ENCODE measurements around the gene LNX1. TPM values are rescaled to one million over a fixed set of nuclear protein-coding genes. Genes with fewer than 3 reads are reported as not detected.

The LNX1 gene
- total RNA-seq, 1 donor from 2014 or later: 35.3 TPM

DNA sequence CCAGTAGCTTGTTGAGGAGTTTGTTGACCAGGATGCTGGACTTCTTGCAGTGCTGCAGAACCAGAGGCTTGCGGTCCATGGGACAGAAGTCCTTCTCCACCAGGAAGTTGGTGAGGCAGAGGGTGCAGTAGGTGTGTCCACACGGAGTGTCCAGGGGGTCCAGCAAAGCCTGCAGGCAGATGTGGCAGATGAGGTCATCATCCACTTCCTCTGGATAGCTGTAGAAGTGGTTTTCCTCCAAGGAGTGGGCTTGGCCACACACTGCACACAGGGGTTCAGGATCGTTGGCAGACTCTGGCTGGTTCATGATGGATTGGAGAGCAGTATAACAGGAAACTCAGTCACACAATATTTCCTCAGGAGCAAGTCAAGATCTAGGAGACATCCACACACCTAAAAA is 17.6 kb downstream of the LNX1 start:
- DNase-seq (ENCODE audit: low read depth): no peak

DNA sequence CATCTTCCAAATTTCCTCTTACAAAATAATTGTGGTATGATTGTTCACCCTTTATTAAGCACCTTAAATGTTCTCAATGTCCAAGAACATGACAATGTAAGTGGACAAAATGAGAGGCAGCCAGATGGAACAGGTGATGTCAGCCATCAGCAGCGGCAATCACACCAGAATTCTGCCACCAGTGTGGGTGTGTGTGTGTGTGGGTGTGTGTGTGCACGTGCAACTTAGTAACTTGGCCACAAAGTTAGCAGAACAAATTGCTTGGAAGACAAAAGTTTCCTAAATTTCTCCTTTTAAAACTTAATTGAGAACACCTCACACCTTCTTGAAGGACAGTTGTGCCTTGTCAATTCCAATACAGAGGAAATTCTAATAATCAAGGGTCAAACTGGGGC is 18.7 kb downstream of the LNX1 start:
- no peak for DNase-seq (ENCODE audit: low read depth)

DNA sequence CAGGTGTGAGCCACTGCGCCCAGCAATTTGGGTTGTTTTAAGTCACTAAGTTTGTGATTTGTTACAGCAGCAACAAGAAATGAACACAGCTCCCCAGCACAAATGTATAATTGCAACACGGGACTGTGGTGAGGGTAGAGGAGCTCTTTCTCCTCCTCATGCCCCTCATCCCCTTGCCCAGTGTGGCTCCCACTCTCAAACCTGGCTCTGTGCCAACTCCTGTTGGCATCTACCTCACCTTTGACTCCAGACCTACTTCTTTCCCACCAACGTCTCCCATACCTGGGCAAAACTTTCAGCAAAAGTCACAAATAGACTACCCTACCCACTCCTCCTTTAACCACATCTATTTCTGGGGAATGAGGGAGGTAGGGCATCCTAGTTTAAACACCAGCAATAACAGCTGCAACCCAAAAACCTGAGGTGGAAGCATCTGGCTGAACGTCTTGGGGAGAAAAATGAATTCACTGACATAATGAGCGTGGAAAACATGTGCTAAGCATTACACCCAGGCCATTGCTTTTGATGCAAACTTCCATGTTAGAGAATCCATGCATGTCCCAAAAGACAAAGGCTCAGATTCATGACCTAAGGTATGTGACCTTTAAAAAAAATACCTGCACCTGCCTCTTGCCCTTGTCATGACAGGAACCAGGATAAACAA is 19.2 kb downstream of the LNX1 start:
- no peak for DNase-seq (ENCODE audit: low read depth)

DNA sequence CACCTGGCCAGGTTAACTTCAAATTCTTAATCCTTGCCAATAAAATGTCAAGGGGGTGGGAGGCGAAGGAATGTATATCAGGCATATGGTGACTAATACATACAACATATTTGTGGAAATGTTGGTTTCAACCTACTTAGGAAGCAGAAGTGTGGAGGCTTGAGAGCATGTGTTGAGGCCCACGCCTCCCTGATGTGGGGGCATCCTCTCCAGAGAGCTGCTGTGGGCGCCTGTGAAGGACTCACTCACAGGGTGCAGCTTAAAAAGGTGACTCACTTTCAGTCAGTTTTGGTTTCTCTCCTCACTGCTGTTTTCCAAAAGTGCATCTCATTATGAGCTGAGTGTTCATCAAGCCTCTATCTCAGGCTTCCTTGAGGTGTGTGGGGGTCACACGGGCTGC is 27.5 kb downstream of the LNX1 start:
- no peak for DNase-seq (ENCODE audit: low read depth)

DNA sequence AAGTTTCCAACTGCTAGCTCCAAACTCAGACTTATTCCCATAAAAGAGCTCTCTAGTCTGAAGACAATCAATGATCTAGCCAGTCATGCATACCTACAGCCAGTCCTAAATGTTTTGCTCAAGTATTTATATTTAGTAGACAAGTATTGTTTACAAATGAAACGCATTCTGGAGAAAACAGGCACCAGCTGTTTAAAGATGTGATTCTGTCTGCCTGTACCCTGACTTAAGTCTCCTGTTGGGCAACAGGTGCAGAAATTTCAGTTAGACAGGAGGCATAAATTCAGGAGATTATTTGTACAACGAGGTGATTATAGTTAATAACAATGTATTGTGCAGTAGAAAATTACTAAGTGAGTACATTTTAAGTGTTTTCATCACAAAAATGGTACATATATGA is 28.9 kb downstream of the LNX1 start:
- no peak for DNase-seq (ENCODE audit: low read depth)

DNA sequence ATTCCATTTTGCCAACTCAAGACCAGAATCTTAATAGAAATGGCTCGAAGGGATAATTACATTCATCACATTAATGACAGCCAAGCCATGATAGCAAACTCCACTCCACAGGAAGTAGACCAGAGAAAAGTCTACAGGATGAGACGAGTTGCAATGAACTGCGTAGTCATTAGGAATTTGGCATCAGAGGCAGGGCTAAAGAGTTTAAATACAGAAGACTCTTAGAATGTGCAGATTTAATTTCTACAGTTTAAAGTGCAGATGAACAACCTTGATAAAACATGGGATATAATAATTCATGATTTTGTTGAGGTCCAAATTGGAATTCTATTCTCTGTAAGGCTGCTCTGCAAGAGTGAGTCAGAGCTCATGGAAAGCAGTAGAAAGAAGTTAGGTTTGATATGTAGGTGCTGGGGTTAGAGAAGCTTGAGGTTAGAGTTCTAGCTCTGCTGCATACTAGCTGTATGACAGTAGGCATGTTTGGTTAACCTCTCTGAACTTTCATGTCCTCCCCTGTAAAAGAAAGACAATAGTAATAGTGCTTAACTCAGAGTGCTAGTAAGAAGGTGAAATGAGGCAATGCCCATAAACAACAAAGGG is 32.2 kb downstream of the LNX1 start:
- DNase-seq (ENCODE audit: low read depth): no peak

DNA sequence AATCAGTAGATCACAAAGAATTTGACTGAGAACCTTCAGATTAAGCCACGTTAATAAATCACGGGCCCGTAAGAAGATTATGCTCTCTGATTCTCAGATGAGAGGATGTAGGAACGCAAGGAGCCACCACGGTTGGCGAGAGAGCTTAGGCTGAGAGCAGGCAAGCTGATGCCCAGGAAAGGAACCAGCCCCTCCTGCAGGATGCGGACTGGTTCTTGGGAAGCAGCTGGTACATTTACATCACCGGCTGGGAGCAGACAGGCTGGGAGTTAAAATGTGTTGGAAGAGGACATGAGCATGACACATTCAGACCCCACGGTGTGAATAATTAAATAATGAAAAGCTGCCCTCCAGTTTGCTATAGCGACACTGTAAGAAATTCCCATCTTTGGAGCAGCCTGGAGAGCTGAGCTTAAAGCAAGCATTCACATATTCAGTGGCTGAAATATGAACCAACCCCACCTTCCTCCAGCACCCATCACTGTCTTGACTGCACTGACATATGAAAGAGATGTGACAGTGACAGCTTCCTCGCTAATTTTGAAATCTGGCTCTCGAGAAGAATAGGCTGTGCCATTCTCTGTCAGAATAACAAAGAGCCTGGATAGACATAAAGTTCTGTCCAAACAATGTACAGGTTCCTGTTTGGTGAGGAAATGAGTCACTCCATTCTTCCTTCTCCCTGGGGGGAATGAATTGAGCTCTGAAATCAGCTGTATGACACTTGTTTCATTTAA is 33.1 kb downstream of the LNX1 start:
- peak; percentile 86 for DNase-seq (ENCODE audit: low read depth)

DNA sequence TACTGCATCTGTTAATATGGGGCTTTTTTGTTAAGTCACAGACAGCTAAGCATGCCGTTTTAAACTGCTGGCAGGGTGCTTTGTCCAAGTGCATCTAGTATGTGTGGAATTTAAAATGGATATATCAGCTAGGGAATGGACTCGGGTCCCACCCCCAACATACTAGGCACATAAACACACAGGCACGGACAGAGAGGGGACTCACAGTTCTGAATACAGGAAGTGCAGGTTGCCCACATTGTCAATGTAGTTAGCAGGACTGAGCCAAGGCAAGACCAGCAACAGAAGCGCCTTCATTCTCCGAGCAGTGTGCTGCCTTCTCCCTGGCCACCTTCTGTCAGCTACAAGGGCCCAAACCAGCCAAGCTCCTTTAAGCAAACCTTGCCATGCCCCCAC is 33.6 kb downstream of the LNX1 start:
- no peak for DNase-seq (ENCODE audit: low read depth)

DNA sequence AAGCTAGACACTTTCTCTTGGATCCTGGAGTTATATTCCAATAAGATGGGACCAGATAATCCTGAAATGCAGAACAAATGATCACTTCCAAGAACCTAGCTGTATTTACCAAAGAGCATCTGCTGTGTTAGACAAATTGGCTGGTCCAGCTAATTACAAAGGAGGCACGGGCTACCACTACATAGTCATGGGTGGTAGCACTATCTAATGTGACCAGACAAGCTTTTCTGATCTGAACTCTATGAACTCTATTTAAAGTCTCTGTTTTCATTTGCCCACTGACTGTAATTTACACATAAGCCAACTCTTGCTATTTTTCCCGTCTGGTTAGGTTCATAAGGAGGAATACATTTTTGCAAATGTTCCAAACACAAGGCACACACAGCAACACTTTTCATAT is 34.6 kb downstream of the LNX1 start:
- DNase-seq (ENCODE audit: low read depth): no peak

DNA sequence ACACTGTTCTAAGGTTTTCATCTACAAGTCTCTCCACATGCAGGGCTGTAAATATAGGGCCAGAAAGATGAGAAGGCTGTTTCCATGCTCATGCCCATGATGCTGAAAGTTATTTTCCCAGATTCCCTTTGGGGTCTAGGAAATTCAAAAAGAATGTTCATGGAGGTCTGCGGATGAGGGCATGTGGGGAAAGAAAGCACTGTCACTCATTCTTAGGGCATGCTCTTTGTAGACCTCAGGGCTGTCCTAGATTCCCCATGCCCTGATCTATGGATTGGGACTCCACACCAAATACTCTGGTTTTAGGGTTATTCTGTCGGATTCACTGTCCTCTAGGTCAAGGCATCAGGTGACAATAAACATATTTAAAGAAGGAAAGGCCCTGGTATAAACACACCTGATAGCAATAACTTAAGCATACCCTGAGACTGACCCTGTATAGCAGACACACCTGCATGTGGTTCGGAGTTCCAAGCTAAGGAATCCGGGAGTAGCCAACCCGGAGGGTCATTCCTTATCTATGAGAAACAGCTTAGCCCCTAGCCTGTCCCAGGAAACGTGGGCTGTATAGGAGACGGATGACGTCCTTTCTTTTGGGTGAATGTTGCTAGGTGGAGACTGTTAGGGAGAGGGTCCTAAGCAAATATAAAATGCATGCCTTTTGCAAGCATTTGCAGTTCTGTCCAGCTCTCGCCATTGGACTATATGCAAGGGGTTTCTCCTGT is 37.6 kb downstream of the LNX1 start:
- no peak for DNase-seq (ENCODE audit: low read depth)

DNA sequence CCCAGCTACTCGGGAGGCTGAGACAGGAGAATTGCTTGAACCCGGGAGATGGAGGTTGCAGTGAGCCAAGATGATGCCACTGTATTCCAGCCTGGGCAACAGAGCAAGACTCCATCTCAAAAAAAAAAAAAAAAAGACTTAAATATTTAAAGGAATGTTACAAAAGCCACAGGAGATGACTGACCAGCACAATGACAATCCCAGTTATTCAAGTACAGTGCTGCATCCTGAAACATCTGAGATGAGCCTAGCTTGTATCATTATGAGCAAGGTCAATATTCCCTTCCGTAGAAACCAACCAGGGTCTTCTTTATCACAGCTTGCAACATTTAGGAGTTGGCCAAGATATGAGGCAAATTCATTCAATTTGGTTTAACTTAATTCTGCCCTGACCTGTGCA is 38.6 kb downstream of the LNX1 start:
- no peak for DNase-seq (ENCODE audit: low read depth)

DNA sequence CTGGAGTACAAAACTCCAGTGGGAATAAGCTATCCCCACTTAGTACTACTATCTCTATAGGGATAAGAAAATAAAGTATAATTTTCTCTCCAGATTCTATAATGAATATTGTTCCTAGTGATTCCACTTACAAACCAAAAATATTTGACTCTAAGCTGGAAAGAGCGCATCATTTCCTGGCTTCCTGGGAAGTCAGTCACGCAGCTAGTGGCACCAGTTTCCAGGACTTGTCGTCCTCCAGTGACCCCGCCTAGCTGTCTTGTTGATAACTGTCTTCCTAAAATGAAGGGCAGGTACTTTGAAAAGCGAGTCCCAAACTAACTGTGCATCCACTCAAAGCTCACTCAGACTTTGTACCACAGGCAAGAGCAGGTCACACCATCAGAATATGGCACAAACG is 39.3 kb downstream of the LNX1 start:
- no peak for DNase-seq (ENCODE audit: low read depth)

DNA sequence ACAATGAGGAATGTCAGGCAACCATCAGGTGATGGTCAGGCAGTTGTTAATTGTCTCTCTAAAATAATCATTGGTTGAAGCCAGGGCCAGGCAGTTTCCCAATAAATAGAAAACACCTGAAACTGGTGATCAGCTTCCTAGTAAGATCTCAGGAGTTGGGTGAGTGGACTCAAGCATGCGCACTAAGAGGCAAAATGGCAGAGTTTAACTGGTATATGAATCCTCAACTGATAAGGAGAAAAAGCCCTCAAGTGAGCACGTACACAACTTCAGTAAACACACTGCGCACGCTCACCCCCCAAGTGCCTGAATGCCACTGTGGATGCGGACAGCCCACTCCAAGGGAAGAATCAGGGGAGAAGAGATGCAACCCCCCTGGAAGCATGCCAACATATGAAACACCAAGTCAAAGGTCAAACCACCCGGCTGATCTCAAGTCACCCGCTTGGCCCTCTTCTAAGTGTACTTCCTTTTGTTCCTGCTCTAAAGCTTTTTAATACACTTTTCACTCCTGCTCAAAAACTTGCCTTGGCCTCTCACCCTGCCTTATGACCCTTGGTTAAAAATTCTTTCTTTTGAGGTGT is 39.9 kb downstream of the LNX1 start:
- no peak for DNase-seq (ENCODE audit: low read depth)

DNA sequence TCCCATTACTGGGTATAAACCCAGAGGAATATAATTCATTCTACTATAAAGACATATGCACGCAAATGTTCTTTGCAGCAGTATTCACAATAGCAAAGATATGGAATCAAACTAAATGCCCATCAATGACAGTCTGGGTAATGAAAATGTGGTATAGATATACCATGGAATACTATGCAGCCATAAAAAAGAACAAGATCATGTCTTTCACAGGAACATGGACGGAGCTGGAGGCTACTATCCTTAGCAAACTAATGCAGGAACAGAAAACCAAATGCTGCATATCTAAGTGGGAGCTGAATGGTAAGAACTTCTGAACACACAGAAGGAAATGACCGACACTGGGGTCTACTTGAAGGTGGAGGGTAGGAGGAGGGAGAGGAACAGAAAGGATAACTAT is 42.6 kb downstream of the LNX1 start:
- no peak for DNase-seq (ENCODE audit: low read depth)

DNA sequence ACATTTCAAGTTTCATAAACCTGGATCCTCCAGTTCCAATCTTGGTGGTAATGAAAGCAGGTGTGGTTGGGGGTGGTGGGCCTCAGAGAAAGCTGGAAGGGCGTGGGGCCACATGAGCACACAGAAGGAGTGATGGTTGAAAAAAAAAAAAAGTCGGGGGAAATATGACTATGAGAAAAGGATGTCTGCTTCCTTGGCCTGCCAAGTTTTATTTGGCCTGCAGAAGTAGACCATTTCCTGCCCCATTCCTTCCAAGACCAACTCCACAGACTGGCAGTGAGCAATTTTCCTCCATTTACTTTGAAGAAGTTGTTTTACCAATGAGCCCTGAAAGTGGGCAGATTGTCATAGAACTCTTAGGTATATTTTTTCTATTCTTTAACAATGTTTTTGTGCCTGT is 43.3 kb downstream of the LNX1 start:
- DNase-seq (ENCODE audit: low read depth): no peak

DNA sequence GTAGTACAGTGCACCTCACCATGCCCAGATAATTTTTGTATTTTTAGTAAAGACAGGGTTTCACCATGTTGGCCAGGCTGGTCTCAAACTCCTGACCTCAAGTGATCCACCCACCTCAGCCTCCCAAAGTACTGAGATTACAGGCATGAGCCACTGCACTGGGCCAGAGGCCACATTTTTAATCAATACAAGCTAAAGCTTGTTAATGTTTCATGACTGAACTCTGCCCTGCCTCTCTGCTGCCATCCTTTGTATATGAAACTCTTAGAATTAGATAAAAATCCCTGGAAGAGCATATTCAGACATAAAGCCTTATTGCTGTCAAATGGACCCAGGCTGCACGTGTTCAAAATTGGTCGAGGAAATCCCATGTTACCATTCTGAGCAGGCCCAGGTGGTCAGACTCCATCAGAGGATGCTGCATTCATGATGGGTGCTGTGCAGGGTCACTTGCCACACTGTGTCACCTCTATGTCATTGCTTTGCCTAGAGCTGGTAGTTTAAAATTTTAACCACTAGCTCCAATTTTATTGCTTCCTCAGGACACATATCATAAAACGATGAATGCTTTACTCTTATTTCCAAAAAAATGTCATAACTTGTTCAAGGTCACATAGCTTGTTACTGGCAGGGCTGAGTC is 45.2 kb downstream of the LNX1 start:
- DNase-seq (ENCODE audit: low read depth): no peak

DNA sequence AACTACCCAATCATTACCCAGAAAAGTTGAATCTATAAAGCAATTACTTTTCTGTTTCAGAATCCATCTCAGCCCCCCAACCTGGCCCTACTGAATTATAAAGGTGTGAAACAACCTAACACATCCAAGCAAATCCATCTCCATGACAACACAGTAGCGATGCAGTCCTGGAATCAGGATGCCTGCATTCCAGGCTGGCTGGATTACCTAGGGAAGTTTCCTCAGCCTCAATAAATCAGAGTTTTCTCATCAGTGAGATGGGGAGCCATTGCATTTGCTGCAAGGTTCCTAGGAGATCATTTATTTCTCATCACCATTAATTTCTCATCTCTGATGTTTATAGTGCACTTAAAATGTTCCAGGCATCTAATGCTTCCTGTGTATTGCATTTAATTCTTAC is 46.0 kb downstream of the LNX1 start:
- DNase-seq (ENCODE audit: low read depth): no peak

DNA sequence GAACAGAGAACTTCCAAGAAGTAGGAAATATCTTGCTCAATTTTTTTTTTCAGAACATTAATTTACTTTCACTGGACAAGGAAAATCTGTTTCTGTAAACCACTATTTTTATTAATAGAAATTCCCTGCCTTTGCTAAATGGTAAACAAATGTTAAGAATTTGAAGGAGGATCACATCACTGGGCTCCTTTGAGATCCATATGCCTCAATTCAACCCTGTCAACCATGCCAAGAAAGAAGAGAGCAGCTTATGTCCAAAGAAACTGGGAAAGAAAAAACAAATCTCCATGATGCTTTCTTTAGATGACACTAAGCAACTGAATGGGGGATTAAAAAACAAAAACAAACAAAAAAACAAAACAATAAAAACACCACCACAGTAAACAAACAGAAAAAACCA is 47.7 kb downstream of the LNX1 start:
- DNase-seq (ENCODE audit: low read depth): no peak

DNA sequence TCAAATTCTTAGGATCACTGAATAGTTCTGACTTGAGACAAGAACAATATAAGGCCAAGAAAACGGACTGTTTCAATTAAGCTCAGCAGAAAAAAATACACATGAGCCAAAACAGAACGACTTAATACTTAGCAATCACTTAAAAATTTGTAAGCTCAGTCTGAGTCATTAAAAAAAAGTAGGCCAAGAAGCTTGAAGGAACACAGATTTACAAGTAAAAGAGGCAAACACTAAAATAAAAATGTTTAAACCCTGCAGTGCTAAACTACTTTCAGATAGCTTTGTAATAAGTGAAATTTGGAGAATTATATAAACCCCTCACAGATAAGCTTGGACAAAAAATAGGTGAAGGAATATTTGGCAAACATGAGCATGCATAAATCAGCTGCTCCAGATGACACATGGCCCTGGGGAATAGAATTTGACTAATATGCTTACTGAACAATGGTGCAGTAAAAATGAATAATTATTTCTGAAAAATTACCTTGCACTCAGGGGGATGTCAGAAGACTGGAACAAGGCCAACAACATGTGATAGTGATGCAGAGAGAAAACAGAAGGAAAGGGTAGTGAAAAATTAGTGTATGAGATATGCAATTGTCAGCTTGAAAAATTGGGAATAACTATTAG is 49.6 kb downstream of the LNX1 start:
- peak; percentile 51 for DNase-seq (ENCODE audit: low read depth)

DNA sequence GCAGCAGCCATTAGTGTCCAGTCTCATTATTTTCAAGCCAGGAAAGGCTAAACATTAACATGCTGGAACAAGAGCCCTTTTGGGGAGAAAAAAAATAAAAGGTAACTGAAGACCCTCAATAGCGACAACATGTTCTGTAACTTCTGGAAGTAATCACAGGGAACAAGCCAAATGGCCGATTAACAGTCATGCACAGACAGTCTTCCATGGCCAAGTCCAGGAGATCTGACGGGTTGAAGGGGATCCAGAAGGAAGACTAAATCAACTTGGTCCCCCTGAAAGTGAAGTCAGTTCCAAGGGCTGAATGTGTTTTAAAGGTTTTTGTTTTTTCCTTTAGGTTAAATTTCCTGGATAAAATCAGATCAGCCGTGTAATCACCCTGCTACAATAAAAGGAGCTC is 52.5 kb downstream of the LNX1 start:
- no peak for DNase-seq (ENCODE audit: low read depth)

DNA sequence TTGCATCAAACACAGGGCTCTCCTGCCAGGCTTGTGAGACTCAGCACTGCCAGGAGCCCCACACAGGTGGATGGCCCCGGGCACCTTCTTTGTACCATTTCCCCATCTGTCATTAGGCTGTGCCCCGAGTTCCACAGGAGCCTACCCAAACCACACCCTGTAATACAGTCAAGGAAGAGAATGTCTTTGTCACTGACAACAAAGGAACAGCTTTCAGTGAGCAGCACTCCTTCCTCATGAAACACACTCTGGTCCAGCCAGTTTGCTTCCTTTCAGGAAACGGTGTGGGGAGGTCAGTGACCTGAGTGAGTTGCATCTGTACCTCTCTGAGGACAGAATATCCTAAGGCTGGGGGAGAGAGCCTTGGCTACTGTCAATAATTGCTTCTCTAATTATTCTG is 53.7 kb downstream of the LNX1 start:
- DNase-seq (ENCODE audit: low read depth): no peak
